ENCODE results near the gene TECPR2. TPM values are rescaled to one million over a fixed set of nuclear protein-coding genes. Genes with fewer than 3 reads are reported as not detected.

TECPR2 gene
- total RNA-seq, 1 experiment from 2014 or later = 12.2 TPM

GRCh38 chr14:102530828-102531478, 168.2 kb downstream of the TECPR2 start:
- no peak for TF ChIP-seq JUND (IDR thresholded peaks at IDR 0.05)
- no peak for TF ChIP-seq CEBPB (IDR thresholded peaks at IDR 0.05; ENCODE audit: low read depth)
- TF ChIP-seq CTCF (IDR thresholded peaks at IDR 0.05 in 2 of 3, conservative IDR thresholded peaks at IDR 0.05 in 1 of 3; ENCODE audit: borderline replicate concordance in 1 of 3, insufficient read depth in 1 of 3, low read depth in 2 of 3, low read length in 2 of 3) = no peak
- TF ChIP-seq REST (IDR thresholded peaks at IDR 0.05; ENCODE audit: low read depth) = no peak
- no peak for TF ChIP-seq YY1 (IDR thresholded peaks at IDR 0.05; ENCODE audit: extremely low read depth, insufficient replicate concordance, low read depth, low read length)
- no peak for TF ChIP-seq ATF3 (IDR thresholded peaks at IDR 0.05)
- no peak for TF ChIP-seq EZH2phosphoT487 (IDR thresholded peaks at IDR 0.05; ENCODE audit: borderline replicate concordance)
- no peak for TF ChIP-seq TCF7L2 (IDR thresholded peaks at IDR 0.05; ENCODE audit: borderline replicate concordance, extremely low read depth, insufficient read depth, insufficient read length)
- TF ChIP-seq POLR2A (IDR thresholded peaks at IDR 0.05; ENCODE audit: borderline replicate concordance, extremely low read depth, insufficient read depth, insufficient read length) = no peak
- no peak for TF ChIP-seq CBX3 (IDR thresholded peaks at IDR 0.05; ENCODE audit: low read depth)
- TF ChIP-seq ZNF274 (IDR thresholded peaks at IDR 0.05; ENCODE audit: low read depth, low read length) = no peak
- no peaks in the 10 kb centered on the region for H3K36me3 ChIP-seq (ENCODE audit: control insufficient read depth in 1 of 2, insufficient read depth in 2 of 2, low read length in 2 of 2)
- ATAC-seq (no peak), DNase-seq (ENCODE audit: low read depth, low spot score) (no peak)
- no peak overlapping the region for H3K27ac ChIP-seq (ENCODE audit: low read depth, low read length)
- H3K9me3 ChIP-seq (ENCODE audit: control insufficient read depth in 1 of 2, insufficient read depth in 1 of 2, low read depth in 1 of 2, low read length in 2 of 2) = no peaks in the 10 kb centered on the region
- H3K9ac ChIP-seq (ENCODE audit: low read length) = no peak overlapping the region
- H2AFZ ChIP-seq (ENCODE audit: low read depth, low read length, poor library complexity, severe bottlenecking) = peak overlapping the region; percentile 32
- CTCF ChIA-PET = interaction anchor here (1.5 kb wide), 1 partner anchor 60 kb away, joined by 5 read pairs; no protein-coding TSS in a partner anchor
- no peaks in the 10 kb centered on the region for H3K27me3 ChIP-seq (ENCODE audit: insufficient read depth, low read length)
- H3K4me1 ChIP-seq (ENCODE audit: control insufficient read depth in 1 of 2, insufficient read depth in 2 of 2, low read length in 2 of 2) = peaks cover 26 to 47% of the 10 kb centered on the region in 2 experiments
- H4K20me1 ChIP-seq (ENCODE audit: insufficient read depth) = no peaks in the 10 kb centered on the region
- intact Hi-C loops (cut with micrococcal nuclease) = no loop called here
- POLR2A ChIA-PET = no interaction called here
- H3K4me2 ChIP-seq (ENCODE audit: low read length) = no peak overlapping the region
- no peaks in the 10 kb centered on the region for H3K9me2 ChIP-seq (ENCODE audit: insufficient read depth)
- BruUV-seq (replicated peaks) = no TSS peak
- RAD21 ChIA-PET (ENCODE audit: low non-redundant PET in 1 of 2, low total read pairs in 2 of 2, uncharacterized antibody in 2 of 2, unreplicated experiment in 2 of 2) = interaction anchor here in 1 of 2 experiments (0.5 kb wide), 1 partner anchor 226 kb away, joined by 5 read pairs; the partner anchor contains the start of gene MOK
- no peaks in the 10 kb centered on the region for H3K79me2 ChIP-seq (ENCODE audit: insufficient read depth, low read length)
- H3K4me3 ChIP-seq (replicated peaks in 1 of 2; ENCODE audit: low read depth in 1 of 2, low read length in 2 of 2) = no peak overlapping the region
